Activated naive CD8-positive, alpha-beta T cell treated with anti-CD3 and anti-CD28 coated beads, Interleukin-2, amount 50 U/mL, for 16 hours (primary cell): ENCODE measurements around the gene MANF.
"Not testable (repeated sequence)": the region's sequence is repeated elsewhere in the genome, so short reads cannot be mapped to it uniquely, and the experiment has no call there.

Experiments used
- DNase-seq: peaks from one replicate; pipeline ENCODE4 v3.0.0-alpha.2; 2020; ENCODE audit warnings: low read depth, low spot score

Gene MANF

GRCh38 chr3:51373658-51374421 is 11.3 kb upstream of the MANF start:
- DNase-seq = no peak

- DNase-seq = no peak
Measured at GRCh38 chr3:51374456-51374855, 10.6 kb upstream of the MANF start.

GRCh38 chr3:51375136-51375535 is 10.0 kb upstream of the MANF start:
- no peak for DNase-seq

- DNase-seq = no peak
Measured at GRCh38 chr3:51375571-51375970, 9.5 kb upstream of the MANF start.

GRCh38 chr3:51378065-51378464 is 7.0 kb upstream of the MANF start:
- DNase-seq = no peak

- no peak for DNase-seq
Measured at GRCh38 chr3:51378726-51379125, 6.4 kb upstream of the MANF start.

GRCh38 chr3:51379301-51379700 is 5.8 kb upstream of the MANF start:
- DNase-seq = no peak

GRCh38 chr3:51379746-51380455 is 5.2 kb upstream of the MANF start:
- no peak for DNase-seq

- no peak for DNase-seq
Measured at GRCh38 chr3:51380601-51381332, 4.3 kb upstream of the MANF start.

GRCh38 chr3:51381333-51381705 is 3.8 kb upstream of the MANF start:
- no peak for DNase-seq

- DNase-seq = no peak
Measured at GRCh38 chr3:51382076-51382745, 2.9 kb upstream of the MANF start.

GRCh38 chr3:51382947-51383578 is 2.0 kb upstream of the MANF start:
- DNase-seq = no peak

GRCh38 chr3:51384055-51384725 is 901 bp upstream of the MANF start:
- DNase-seq = no peak

GRCh38 chr3:51385621-51386091 is 565 bp downstream of the MANF start:
- DNase-seq = no peak

GRCh38 chr3:51386159-51386851 is 1.2 kb downstream of the MANF start:
- DNase-seq = no peak

- no peak for DNase-seq
Measured at GRCh38 chr3:51386852-51387229, 1.8 kb downstream of the MANF start.

GRCh38 chr3:51387281-51387680 is 2.2 kb downstream of the MANF start:
- not testable (repeated sequence) for DNase-seq

- DNase-seq = no peak
Measured at GRCh38 chr3:51388286-51389029, 3.4 kb downstream of the MANF start.

- DNase-seq = no peak
Measured at GRCh38 chr3:51389423-51390183, 4.5 kb downstream of the MANF start.
